Frontal cortex (tissue), 4 donors: ENCODE data around the gene RNF34. TPM values are rescaled to one million over a fixed set of nuclear protein-coding genes. Genes with fewer than 3 reads are reported as not detected.
"Not testable (repeated sequence)": the region's sequence is repeated elsewhere in the genome, so short reads cannot be mapped to it uniquely, and the experiment has no call there.

Experiments
- DNase-seq, 2 donors: peaks; one replicate each; pipeline ENCODE4 v3.0.0; 2012; ENCODE audit warnings: low spot score in 2 of 2
- FAIRE-seq: peaks from 2 replicates; lab custom pipeline; 2012; peaks lifted over from hg19 to GRCh38; lab: Jason Lieb, UNC
- total RNA-seq: library from RNA; depleted of rRNA; stranded (reverse); fragments of >200 nt; gene quantifications from one replicate; pipeline ENCODE4 v1.2.3, GENCODE V29; 2014
- donor health status: control.
- donor health status: control.
- donor health status: control.

RNF34 gene
- 74.2 TPM for total RNA-seq

- no peak for FAIRE-seq
- DNase-seq, result peak; percentile 89 to 94
Measured at GRCh38 chr12:121399391-121400331, at the start of gene RNF34. Gene RNF34, plus strand, starts transcription at chr12:121400118. Its CDS starts 95 bp downstream, at chr12:121400213.

- FAIRE-seq (no peak), DNase-seq (peak; percentile 77 to 91)
Measured at GRCh38 chr12:121351820-121352681, 47.9 kb upstream of the RNF34 start, which contains the start of gene ANAPC5. Gene ANAPC5, minus strand, starts transcription at chr12:121352411. Its CDS starts 71 bp downstream, at chr12:121352340.

- no peak for FAIRE-seq
- no peak for DNase-seq
Measured at GRCh38 chr12:121352682-121353018, 47.3 kb upstream of the RNF34 start.

- no peak for DNase-seq
- FAIRE-seq, result no peak
Measured at GRCh38 chr12:121355818-121356217, 44.1 kb upstream of the RNF34 start.

- FAIRE-seq (no peak), DNase-seq (no peak)
Measured at GRCh38 chr12:121356657-121357056, 43.3 kb upstream of the RNF34 start.

GRCh38 chr12:121357331-121357730 is 42.6 kb upstream of the RNF34 start:
- DNase-seq (no peak), FAIRE-seq (no peak)

GRCh38 chr12:121358073-121358472 is 41.8 kb upstream of the RNF34 start:
- DNase-seq (no peak), FAIRE-seq (no peak)

GRCh38 chr12:121364683-121365121 is 35.2 kb upstream of the RNF34 start:
- FAIRE-seq (no peak), DNase-seq (no peak)

GRCh38 chr12:121365416-121366062 is 34.4 kb upstream of the RNF34 start:
- FAIRE-seq, result no peak
- DNase-seq, result no peak

GRCh38 chr12:121366063-121366459 is 33.9 kb upstream of the RNF34 start:
- no peak for DNase-seq
- FAIRE-seq, result no peak

GRCh38 chr12:121371404-121371803 is 28.5 kb upstream of the RNF34 start:
- DNase-seq (no peak), FAIRE-seq (no peak)

- DNase-seq (no peak), FAIRE-seq (no peak)
Measured at GRCh38 chr12:121373755-121374154, 26.2 kb upstream of the RNF34 start.

- FAIRE-seq, DNase-seq: not testable (repeated sequence)
Measured at GRCh38 chr12:121374336-121374735, 25.6 kb upstream of the RNF34 start.

- not testable (repeated sequence) for FAIRE-seq
Measured at GRCh38 chr12:121374945-121375584, 24.9 kb upstream of the RNF34 start.

GRCh38 chr12:121376754-121377697 is 22.9 kb upstream of the RNF34 start:
- no peak for DNase-seq
- no peak for FAIRE-seq

More at GRCh38 chr12:121374945-121375584, 24.9 kb upstream of the RNF34 start:
- DNase-seq, result not testable (repeated sequence)

GRCh38 chr12:121378736-121379135 is 21.2 kb upstream of the RNF34 start:
- FAIRE-seq (no peak), DNase-seq (no peak)

- no peak for FAIRE-seq
- DNase-seq, result no peak
Measured at GRCh38 chr12:121379945-121380344, 20.0 kb upstream of the RNF34 start.

GRCh38 chr12:121383601-121384021 is 16.3 kb upstream of the RNF34 start:
- DNase-seq (no peak), FAIRE-seq (no peak)
